Right cardiac atrium (tissue), 5 donors: ENCODE results near the gene DAG1. TPM values are rescaled to one million over a fixed set of nuclear protein-coding genes. Genes with fewer than 3 reads are reported as not detected.

Source experiments
- ATAC-seq, 2 donors: fragments of 200-7000 bp; cut with Tn5 transposase; one replicate each; pipeline versions ENCODE4 v1.8.0 to v1.9.1; 2020; ENCODE audit warnings: moderate library complexity in 2 of 2, mild to moderate bottlenecking in 1 of 2
- DNase-seq, 3 donors: peaks; one replicate each; pipeline ENCODE4 v3.0.0-alpha.2; 2020
- H3K27ac ChIP-seq: one replicate; pipeline ENCODE4 v1.5.1; 2013; ENCODE audit warnings: mild to moderate bottlenecking, low read length, control low read depth, moderate library complexity
- H3K27me3 ChIP-seq: one replicate; pipeline ENCODE4 v1.6.1; 2013; ENCODE audit not compliant: control insufficient read depth, insufficient read depth
- H3K4me1 ChIP-seq: one replicate; pipeline ENCODE4 v1.6.1; 2013; ENCODE audit warnings: low read length; ENCODE audit not compliant: control insufficient read depth, insufficient read depth
- H3K4me3 ChIP-seq: one replicate; pipeline ENCODE4 v1.5.1; 2013; ENCODE audit warnings: low read length, control low read depth
- H3K9me3 ChIP-seq: one replicate; pipeline ENCODE4 v1.6.1; 2013; ENCODE audit warnings: low read length; ENCODE audit not compliant: control insufficient read depth
- WGBS: extraction: QIAGEN DNeasy Blood & Tissue Kit; methylation state at CpG from one replicate; pipeline ENCODE4 v1.1.7; 2013; 5-methylcytosine and 5-hydroxymethylcytosine counted together
- intact Hi-C, 4 donors: fragments of 100-400 bp; cut with DNase I; formaldehyde crosslinking; loops; one replicate each; pipeline versions ENCODE4 v1.11.0 to v1.14.0; 2022 to 2023
- long read RNA-seq, 4 donors: library from polyadenylated mRNA; unstranded; transcript quantifications; one replicate each; pipeline ENCODE4 v2.0.0, GENCODE V29; 2020 to 2021
- polyA plus RNA-seq: library from polyadenylated mRNA; stranded (reverse); fragments of 200-250 nt; gene quantifications from one replicate; pipeline ENCODE4 v1.2.3, GENCODE V29; 2013
- total RNA-seq, 4 donors: library from RNA; stranded (reverse); fragmentation: NEBNext Ultra II Directional; extraction: Animal tissue kit (Norgen Biotek cat#: 25700); gene quantifications; one replicate each; pipeline ENCODE4 v1.2.1, GENCODE V29; 2021
- donor health status: healthy with polysubstance abuse.
- donor health status: DM: no; HTN: yes; CAD: no.
- donor health status: DM: no; HTN: no; CAD: no.
- donor health status: DM: no; HTN: yes; CAD: no; lungs with severe emphysema.
- donor health status: DM: yes; HTN: yes; CAD: no.

Gene DAG1
- total RNA-seq: 100 to 1,000 TPM; 113 to 141 (median 121) TPM
- polyA plus RNA-seq: 64.0 TPM
- long read RNA-seq, donor 1, full-length matches to known transcripts: 21 of 102 reads
- long read RNA-seq, donor 1, partial matches to known transcripts: 0 of 102 reads
- long read RNA-seq, donor 1, other reads (novel, unspliced or antisense): 81 of 102 reads
- long read RNA-seq, donor 2, full-length matches to known transcripts: 6 of 30 reads
- long read RNA-seq, donor 2, partial matches to known transcripts: 0 of 30 reads
- long read RNA-seq, donor 2, other reads (novel, unspliced or antisense): 24 of 30 reads
- long read RNA-seq, donor 3, full-length matches to known transcripts: 6 of 104 reads
- long read RNA-seq, donor 3, partial matches to known transcripts: 0 of 104 reads
- long read RNA-seq, donor 3, other reads (novel, unspliced or antisense): 98 of 104 reads
- long read RNA-seq, donor 4, full-length matches to known transcripts: 6 of 37 reads
- long read RNA-seq, donor 4, partial matches to known transcripts: 0 of 37 reads
- long read RNA-seq, donor 4, other reads (novel, unspliced or antisense): 31 of 37 reads

DNA sequence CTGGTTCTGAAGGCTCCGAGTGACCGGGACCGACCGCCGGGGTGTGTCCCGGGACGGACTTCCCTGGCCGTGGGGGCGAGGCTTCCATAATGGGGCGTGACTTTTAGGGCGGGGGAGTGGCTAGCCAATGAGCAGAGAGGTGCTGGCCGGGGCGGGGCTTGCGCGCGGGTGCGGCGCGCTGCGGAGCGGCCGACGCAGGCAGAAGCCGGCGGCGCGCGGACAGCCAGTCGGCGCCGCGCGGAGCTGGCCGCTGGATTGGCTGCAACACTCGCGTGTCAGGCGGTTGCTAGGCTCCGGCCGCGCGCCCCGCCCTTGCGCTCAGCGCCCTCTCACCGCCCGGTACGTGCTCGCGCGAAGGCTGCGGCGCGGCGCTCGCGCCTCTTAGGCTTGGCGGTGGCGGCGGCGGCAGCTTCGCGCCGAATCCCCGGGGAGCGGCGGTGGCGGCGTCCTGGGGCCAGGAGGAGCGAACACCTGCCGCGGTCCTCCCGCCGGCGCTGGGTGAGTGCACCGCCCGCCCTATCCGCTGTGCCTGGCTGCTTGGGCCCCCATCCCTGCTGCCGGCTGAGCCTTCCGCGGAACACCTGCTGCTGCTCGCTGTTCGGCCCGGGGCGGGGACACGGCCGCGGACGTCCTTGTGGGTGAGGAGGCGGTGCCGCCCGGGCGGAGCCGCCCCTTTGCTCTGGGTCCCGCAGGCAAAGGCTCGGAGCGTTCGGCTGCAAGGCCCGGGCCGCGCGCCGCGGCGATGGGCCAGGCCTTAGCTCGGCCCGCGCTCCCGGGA, at the start of gene DAG1:
TSS of gene DAG1 (plus strand) at position 332 of the 778 bp plus-strand sequence. CDS start 40,268 bp downstream, outside the sequence.
- peak; percentile 98 to 99 (median 99) for DNase-seq

GRCh38 chr3:49421890-49422378, 48.1 kb upstream of the DAG1 start:
- Histone ChIP-seq H3K4me3 (peak overlapping the region; percentile 26), H3K27ac (peak overlapping the region; percentile 34), H3K9me3 (no peaks in the 10 kb centered on the region), H3K4me1 (no peaks in the 10 kb centered on the region), H3K27me3 (no peaks in the 10 kb centered on the region)
- intact Hi-C loops: no loop called here
- peak in 1 of 3 donors; percentile 58 for DNase-seq
- 40% methylated on average over 14 of the region's 14 CpGs for WGBS
- ATAC-seq: peak; percentile 4 to 30

More for the DNA sequence above, at the start of gene DAG1:
- H3K4me3 ChIP-seq: peak within 1 kb of the TSS; percentile 50
- under 1% methylated on average over 108 of the region's 108 CpGs for WGBS
- peak; percentile 93 for ATAC-seq
- intact Hi-C loops: loop anchor here in 1 of 4 donors (10.0 kb wide), 1 partner anchor 205 kb away; the partner anchor contains the start of gene APEH
- H3K27ac ChIP-seq: peak within 1 kb of the TSS; percentile 100
- peaks cover 13% of the 10 kb centered on the region for H3K4me1 ChIP-seq
- no peaks in the 10 kb centered on the region for H3K9me3 ChIP-seq
- H3K27me3 ChIP-seq: no peaks in the 10 kb centered on the region

DNA sequence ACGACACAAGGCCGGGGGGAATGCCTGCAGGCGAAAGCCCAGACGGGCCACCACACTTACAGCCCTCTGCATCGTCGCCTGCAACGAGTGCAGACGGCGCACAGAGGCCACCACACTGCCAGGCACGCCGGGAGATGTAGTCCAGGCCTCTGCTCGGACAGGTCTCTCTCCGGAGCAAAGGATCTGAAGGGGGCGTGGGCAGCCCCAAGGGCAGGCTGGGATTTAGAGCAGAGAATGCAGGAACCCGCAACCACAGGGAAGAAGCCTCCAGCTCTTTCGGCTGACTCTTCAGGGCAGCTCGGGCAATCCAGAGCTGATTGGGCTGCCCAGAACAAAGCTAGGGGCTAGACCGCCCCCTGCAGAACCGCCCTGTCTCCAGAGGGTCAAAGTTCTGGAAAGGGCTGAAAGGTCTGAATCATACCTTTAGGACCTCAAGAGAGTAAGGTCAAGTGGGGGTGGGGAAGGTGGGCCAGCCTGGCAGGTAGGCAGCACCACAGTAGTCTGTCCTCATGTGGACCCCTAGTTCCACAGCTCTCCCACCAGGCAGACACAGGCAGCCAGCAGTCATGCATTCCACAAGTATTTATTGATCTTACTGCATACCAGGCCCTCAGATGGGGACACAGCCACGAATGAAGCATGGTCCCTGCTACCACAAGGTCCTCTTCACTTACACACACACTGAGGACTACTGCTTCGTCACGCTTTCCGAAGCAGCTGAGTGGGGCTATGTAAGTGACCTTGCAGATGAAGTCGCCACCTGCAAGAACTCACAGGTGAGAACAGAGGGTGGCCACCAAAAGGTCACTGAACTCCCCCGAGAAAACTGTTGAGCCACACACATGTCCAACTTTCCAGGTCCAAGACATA, 47.5 kb upstream of the DAG1 start, which contains the start of gene AMT:
TSS of gene AMT (minus strand) at position 95 of the 870 bp plus-strand sequence. CDS start at position 72, 23 bp downstream.
- Histone ChIP-seq H3K9me3 (no peaks in the 10 kb centered on the region), H3K4me1 (no peaks in the 10 kb centered on the region), H3K4me3 (peak within 1 kb of the TSS; percentile 26), H3K27me3 (no peaks in the 10 kb centered on the region), H3K27ac (peak within 1 kb of the TSS; percentile 34)
- DNase-seq: peak; percentile 51 to 87 (median 84)
- peak; percentile 72 to 82 for ATAC-seq
- WGBS: 40% methylated on average over 25 of the region's 25 CpGs
- intact Hi-C loops: no loop called here

- Histone ChIP-seq H3K9me3 (no peaks in the 10 kb centered on the region), H3K27ac (no peak overlapping the region), H3K4me3 (no peak overlapping the region), H3K27me3 (no peaks in the 10 kb centered on the region), H3K4me1 (no peaks in the 10 kb centered on the region)
- ATAC-seq: no peak
- intact Hi-C loops: no loop called here
- 92% methylated on average over 6 of the region's 6 CpGs for WGBS
- DNase-seq: no peak
These were observed 45.3 kb upstream of the DAG1 start for GRCh38 chr3:49424816-49425215.

- DNase-seq (no peak), ATAC-seq (no peak)
- Histone ChIP-seq H3K4me1 (no peaks in the 10 kb centered on the region), H3K27me3 (no peaks in the 10 kb centered on the region), H3K9me3 (no peaks in the 10 kb centered on the region), H3K4me3 (no peak overlapping the region), H3K27ac (no peak overlapping the region)
- intact Hi-C loops: no loop called here
- WGBS: 95% methylated on average over 2 of the region's 2 CpGs
These were observed 42.5 kb upstream of the DAG1 start for GRCh38 chr3:49427586-49427985.

- Histone ChIP-seq H3K27me3 (no peaks in the 10 kb centered on the region), H3K9me3 (no peaks in the 10 kb centered on the region), H3K27ac (peak overlapping the region; percentile 87), H3K4me1 (no peaks in the 10 kb centered on the region), H3K4me3 (peak overlapping the region; percentile 57)
- ATAC-seq (peak; percentile 1 to 3), DNase-seq (no peak)
- intact Hi-C loops: no loop called here
- WGBS: 4% methylated on average over 9 of the region's 9 CpGs
These were observed 41.4 kb upstream of the DAG1 start for GRCh38 chr3:49428752-49429080.

GRCh38 chr3:49434731-49435130, 35.3 kb upstream of the DAG1 start:
- WGBS: 83% methylated on average over 5 of the region's 5 CpGs
- ATAC-seq (no peak), DNase-seq (no peak)
- Histone ChIP-seq H3K9me3 (no peaks in the 10 kb centered on the region), H3K27me3 (no peaks in the 10 kb centered on the region), H3K4me1 (no peaks in the 10 kb centered on the region), H3K27ac (no peak overlapping the region), H3K4me3 (no peak overlapping the region)
- intact Hi-C loops: no loop called here

DNA sequence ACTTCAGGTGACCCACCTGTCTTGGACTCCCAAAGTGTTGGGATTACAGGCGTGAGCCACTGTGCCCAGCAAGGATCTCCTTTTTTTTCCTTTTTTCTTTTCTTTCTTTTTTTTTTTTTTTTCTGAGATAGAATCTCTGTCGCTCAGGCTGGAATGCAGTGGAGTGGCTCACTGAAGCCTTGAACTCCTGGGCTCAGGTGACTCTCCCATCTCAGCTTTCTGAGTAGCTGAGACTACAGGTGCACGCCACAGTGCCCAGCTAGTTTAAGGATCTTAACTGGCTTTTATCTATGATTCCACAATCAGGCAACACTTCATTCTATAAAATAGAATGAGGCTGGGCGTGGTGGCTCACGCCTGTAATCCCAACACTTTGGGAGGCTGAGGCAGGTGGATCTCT, 24.7 kb upstream of the DAG1 start:
- 96% methylated on average over 5 of the region's 5 CpGs for WGBS
- no peak overlapping the region for H3K4me3 ChIP-seq
- DNase-seq (no peak), ATAC-seq (no peak)
- intact Hi-C loops: loop anchor here in 3 of 4 donors (5.0 to 10.0 kb wide), 4 partner anchors 101 to 451 kb away; partner anchors contain the start of genes USP4 (in 2 of the 3) and P4HTM (in 1 of the 3)
- H3K27ac ChIP-seq: no peak overlapping the region
- peaks cover 1% of the 10 kb centered on the region for H3K4me1 ChIP-seq
- H3K27me3 ChIP-seq: no peaks in the 10 kb centered on the region
- H3K9me3 ChIP-seq: no peaks in the 10 kb centered on the region

- Histone ChIP-seq H3K4me1 (no peaks in the 10 kb centered on the region), H3K27me3 (no peaks in the 10 kb centered on the region), H3K27ac (no peak overlapping the region), H3K4me3 (no peak overlapping the region), H3K9me3 (no peaks in the 10 kb centered on the region)
- ATAC-seq: no peak
- no peak for DNase-seq
- intact Hi-C loops: loop anchor here in 1 of 4 donors (10.0 kb wide), 1 partner anchor 279 kb away; the partner anchor contains the start of gene KLHDC8B
- 96% methylated on average over 4 of the region's 4 CpGs for WGBS
These were observed 16.4 kb upstream of the DAG1 start for GRCh38 chr3:49453621-49454020.

GRCh38 chr3:49454458-49454857, 15.6 kb upstream of the DAG1 start:
- Histone ChIP-seq H3K4me3 (no peak overlapping the region), H3K4me1 (no peaks in the 10 kb centered on the region), H3K27ac (peak overlapping the region; percentile 42), H3K9me3 (no peaks in the 10 kb centered on the region), H3K27me3 (no peaks in the 10 kb centered on the region)
- ATAC-seq (peak; percentile 58 to 64), DNase-seq (no peak)
- 81% methylated on average over 2 of the region's 2 CpGs for WGBS
- intact Hi-C loops: loop anchor here in 1 of 4 donors (10.0 kb wide), 1 partner anchor 280 kb away; the partner anchor contains the start of gene KLHDC8B
